ENCODE results near the gene MYG1.

- TF ChIP-seq ZNF239 (tag by site-specific recombination; IDR thresholded peaks at IDR 0.05) (no peak), ZNF366 (tag by site-specific recombination; conservative IDR thresholded peaks at IDR 0.05) (no peak), PBX3 (CRISPR knock-in tag; IDR thresholded peaks at IDR 0.05) (no peak), CTCF (tag by site-specific recombination; IDR thresholded peaks at IDR 0.05) (no peak), TCF7L2 (IDR thresholded peaks at IDR 0.05; ENCODE audit: borderline replicate concordance, low read depth, low read length) (no peak), YY1 (tag by site-specific recombination; IDR thresholded peaks at IDR 0.05) (no peak), ZNF404 (tag by site-specific recombination; IDR thresholded peaks at IDR 0.05) (no peak), OSR2 (tag by site-specific recombination; IDR thresholded peaks at IDR 0.05) (no peak), KLF16 (tag by site-specific recombination; IDR thresholded peaks at IDR 0.05) (no peak), ZBTB11 (tag by site-specific recombination; conservative IDR thresholded peaks at IDR 0.05; ENCODE audit: low read depth) (no peak), ZNF830 (tag by site-specific recombination; IDR thresholded peaks at IDR 0.05; ENCODE audit: low read depth) (no peak), ZBTB8A (tag by site-specific recombination; IDR thresholded peaks at IDR 0.05) (no peak), ZBTB20 (tag by site-specific recombination; IDR thresholded peaks at IDR 0.05) (no peak)
- TF ChIP-seq, protein P1, sequence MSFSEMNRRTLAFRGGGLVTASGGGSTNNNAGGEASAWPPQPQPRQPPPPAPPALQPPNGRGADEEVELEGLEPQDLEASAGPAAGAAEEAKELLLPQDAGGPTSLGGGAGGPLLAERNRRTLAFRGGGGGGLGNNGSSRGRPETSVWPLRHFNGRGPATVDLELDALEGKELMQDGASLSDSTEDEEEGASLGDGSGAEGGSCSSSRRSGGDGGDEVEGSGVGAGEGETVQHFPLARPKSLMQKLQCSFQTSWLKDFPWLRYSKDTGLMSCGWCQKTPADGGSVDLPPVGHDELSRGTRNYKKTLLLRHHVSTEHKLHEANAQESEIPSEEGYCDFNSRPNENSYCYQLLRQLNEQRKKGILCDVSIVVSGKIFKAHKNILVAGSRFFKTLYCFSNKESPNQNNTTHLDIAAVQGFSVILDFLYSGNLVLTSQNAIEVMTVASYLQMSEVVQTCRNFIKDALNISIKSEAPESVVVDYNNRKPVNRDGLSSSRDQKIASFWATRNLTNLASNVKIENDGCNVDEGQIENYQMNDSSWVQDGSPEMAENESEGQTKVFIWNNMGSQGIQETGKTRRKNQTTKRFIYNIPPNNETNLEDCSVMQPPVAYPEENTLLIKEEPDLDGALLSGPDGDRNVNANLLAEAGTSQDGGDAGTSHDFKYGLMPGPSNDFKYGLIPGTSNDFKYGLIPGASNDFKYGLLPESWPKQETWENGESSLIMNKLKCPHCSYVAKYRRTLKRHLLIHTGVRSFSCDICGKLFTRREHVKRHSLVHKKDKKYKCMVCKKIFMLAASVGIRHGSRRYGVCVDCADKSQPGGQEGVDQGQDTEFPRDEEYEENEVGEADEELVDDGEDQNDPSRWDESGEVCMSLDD (tag by site-specific recombination; IDR thresholded peaks at IDR 0.05), result no peak
These were observed 3.4 kb downstream of the MYG1 start for GRCh38 chr12:53302903-53303302.

Data from HEK293 (cell line).